IMR-90 (cell line): ENCODE results near the gene ADAM33. TPM values are rescaled to one million over a fixed set of nuclear protein-coding genes. Genes with fewer than 3 reads are reported as not detected.
A peak's percentile ranks its signal among the peaks of the same experiment; 100 is the strongest.

ENCODE experiments used
- ATAC-seq: fragments of 200-7000 bp; cut with Tn5 transposase; 2 replicates; pipeline ENCODE4 v1.9.1; 2020; ENCODE audit warnings: low read depth, mild to moderate bottlenecking, moderate library complexity
- BruUV-seq: library from RNA; stranded (reverse); fragments of 400-500 nt; replicated peaks from 2 replicates; lab custom pipeline; 2021; lab: Mats Ljungman, UMichigan
- CTCF ChIA-PET: fragments of 300-600 bp; formaldehyde crosslinking; extraction: SDS; loops from one replicate; lab custom pipeline; 2021; ENCODE audit warnings: antibody characterized with exemption; lab: Yijun Ruan, JAX
- POLR2A ChIA-PET: fragments of 300-600 bp; sonication (Branson Sonifier 250); formaldehyde crosslinking; loops from one replicate; lab custom pipeline; 2022; ENCODE audit warnings: antibody characterized with exemption; ENCODE audit not compliant: unreplicated experiment; lab: Charles Lee
- DNase-seq: peaks from one replicate; pipeline ENCODE4 v3.0.0; 2013
- H2AFZ ChIP-seq: replicated peaks from 2 replicates; pipeline ENCODE3; 2013; ENCODE audit warnings: low read length, mild to moderate bottlenecking; ENCODE audit not compliant: poor library complexity
- H2AK5ac ChIP-seq: 2 replicates; pipeline ENCODE4 v1.6.1; 2013; ENCODE audit warnings: low read depth, low read length, inconsistent platforms
- H2AK9ac ChIP-seq: replicated peaks from 2 replicates; pipeline ENCODE3; 2013; ENCODE audit warnings: mild to moderate bottlenecking, low read depth, low read length, moderate library complexity; ENCODE audit not compliant: poor library complexity
- H2BK120ac ChIP-seq: 2 replicates; pipeline ENCODE4 v1.6.1; 2013; ENCODE audit warnings: low read depth, low read length, inconsistent platforms
- H2BK15ac ChIP-seq: 3 replicates; pipeline ENCODE4 v1.6.1; 2013; ENCODE audit warnings: low read depth, low read length, inconsistent platforms
- H2BK20ac ChIP-seq: 2 replicates; pipeline ENCODE4 v1.6.1; 2013; ENCODE audit warnings: low read depth, mild to moderate bottlenecking, inconsistent platforms, low read length, moderate library complexity
- H2BK5ac ChIP-seq: 2 replicates; pipeline ENCODE4 v1.6.1; 2013; ENCODE audit warnings: mild to moderate bottlenecking, low read depth, low read length, inconsistent platforms; ENCODE audit not compliant: poor library complexity, severe bottlenecking
- H3K14ac ChIP-seq: replicated peaks from 2 replicates; pipeline ENCODE4 v1.6.1; 2013; ENCODE audit warnings: low read depth, low read length, inconsistent platforms
- H3K18ac ChIP-seq: 2 replicates; pipeline ENCODE4 v1.6.1; 2013; ENCODE audit warnings: low read depth, low read length, control low read depth
- H3K23ac ChIP-seq: 2 replicates; pipeline ENCODE4 v1.6.1; 2013; ENCODE audit warnings: low read depth, low read length, inconsistent platforms
- H3K27ac ChIP-seq: 2 replicates; pipeline ENCODE4 v1.5.1; 2013; ENCODE audit warnings: mild to moderate bottlenecking, control low read depth, low read length; ENCODE audit not compliant: insufficient read depth
- H3K27me3 ChIP-seq: 2 replicates; pipeline ENCODE4 v1.6.1; 2013; ENCODE audit warnings: low read length; ENCODE audit not compliant: control insufficient read depth, insufficient read depth
- H3K36me3 ChIP-seq: 2 replicates; pipeline ENCODE4 v1.6.1; 2013; ENCODE audit warnings: low read length, mixed read lengths; ENCODE audit not compliant: control insufficient read depth, insufficient read depth
- H3K4ac ChIP-seq: 2 replicates; pipeline ENCODE4 v1.6.1; 2013; ENCODE audit warnings: low read depth, low read length, inconsistent platforms
- H3K4me1 ChIP-seq: 2 replicates; pipeline ENCODE4 v1.6.1; 2013; ENCODE audit warnings: low read length, mixed read lengths; ENCODE audit not compliant: control insufficient read depth, insufficient read depth
- H3K4me2 ChIP-seq: 2 replicates; pipeline ENCODE4 v1.6.1; 2013; ENCODE audit warnings: low read depth, mild to moderate bottlenecking, control low read depth, low read length, moderate library complexity
- H3K4me3 ChIP-seq: 2 replicates; pipeline ENCODE4 v1.5.1; 2013; ENCODE audit warnings: low read depth, mild to moderate bottlenecking, control low read depth, low read length, moderate library complexity; ENCODE audit not compliant: insufficient read depth
- H3K56ac ChIP-seq: 2 replicates; pipeline ENCODE4 v1.6.1; 2013; ENCODE audit warnings: low read length, inconsistent platforms; ENCODE audit not compliant: insufficient read depth; ENCODE audit errors: extremely low read depth
- H3K79me1 ChIP-seq, 2 experiments: 2 replicates each; pipeline ENCODE4 v1.6.1; 2013; ENCODE audit warnings: low read length in 2 of 2, inconsistent platforms in 1 of 2, low read depth in 1 of 2
- H3K9ac ChIP-seq: 2 replicates; pipeline ENCODE4 v1.6.1; 2013; ENCODE audit warnings: low read depth, low read length, control low read depth
- H3K9me1 ChIP-seq: 2 replicates; pipeline ENCODE4 v1.6.1; 2013; ENCODE audit warnings: low read length, inconsistent platforms; ENCODE audit not compliant: insufficient read depth
- H3K9me3 ChIP-seq: 2 replicates; pipeline ENCODE4 v1.6.1; 2013; ENCODE audit warnings: low read length; ENCODE audit not compliant: control insufficient read depth, insufficient read depth
- H4K20me1 ChIP-seq: 2 replicates; pipeline ENCODE4 v1.6.1; 2013; ENCODE audit warnings: low read length, inconsistent platforms; ENCODE audit not compliant: insufficient read depth
- H4K5ac ChIP-seq: 2 replicates; pipeline ENCODE4 v1.6.1; 2013; ENCODE audit warnings: mild to moderate bottlenecking, low read depth, low read length, control low read depth
- H4K8ac ChIP-seq, 2 experiments: 2 replicates each; pipeline ENCODE4 v1.6.1; 2013; ENCODE audit warnings: low read depth in 2 of 2, low read length in 2 of 2, control low read depth in 1 of 2, inconsistent platforms in 1 of 2
- H4K91ac ChIP-seq: 2 replicates; pipeline ENCODE4 v1.6.1; 2013; ENCODE audit warnings: low read depth, low read length, inconsistent platforms; ENCODE audit not compliant: insufficient read depth
- BHLHE40 ChIP-seq: fragments of 150-350 bp; IDR thresholded peaks from 2 replicates; pipeline ENCODE4 v1.6.1; 2016; ENCODE audit warnings: mild to moderate bottlenecking, low read depth, low read length
- CEBPB ChIP-seq: IDR thresholded peaks from 2 replicates; pipeline ENCODE4 v1.6.1; 2012; ENCODE audit warnings: low read depth, low read length, improper control_type of control experiment
- MAFK ChIP-seq: IDR thresholded peaks from 2 replicates; pipeline ENCODE4 v1.6.1; 2012; ENCODE audit warnings: low read depth, low read length, improper control_type of control experiment
- MXI1 ChIP-seq: IDR thresholded peaks from 2 replicates; pipeline ENCODE4 v1.6.1; 2012; ENCODE audit warnings: low read depth, mild to moderate bottlenecking, low read length, moderate library complexity, borderline replicate concordance
- RCOR1 ChIP-seq: IDR thresholded peaks from 2 replicates; pipeline ENCODE4 v1.6.1; 2012; ENCODE audit warnings: mild to moderate bottlenecking, low read length, improper control_type of control experiment; ENCODE audit not compliant: insufficient replicate concordance
- SMC3 ChIP-seq: fragments of 150-350 bp; IDR thresholded peaks from 2 replicates; pipeline ENCODE4 v1.6.1; 2016; ENCODE audit warnings: low read depth, mild to moderate bottlenecking, antibody characterized with exemption, low read length, moderate library complexity
- WGBS, 2 experiments: methylation state at CpG; one replicate each; pipeline versions ENCODE4 v1.1.5 to v1.1.7; 2013; ENCODE audit warnings: missing lambda C conversion rate in 2 of 2; ENCODE audit not compliant: insufficient read length in 1 of 2; ENCODE audit errors: extremely low coverage in 2 of 2; 5-methylcytosine and 5-hydroxymethylcytosine counted together
- dilution Hi-C: fragments of 300-500 bp; cut with HindIII; formaldehyde crosslinking; loops from one replicate; pipeline ENCODE4 v1.14.3; 2018; ENCODE audit warnings: low sequenced_read_pairs; ENCODE audit not compliant: unreplicated experiment
- in situ Hi-C: fragments of 300-500 bp; cut with MboI; formaldehyde crosslinking; loops from 3 replicates; pipeline ENCODE4 v1.14.3; 2019; ENCODE audit warnings: low sequenced_read_pairs, inconsistent platforms, mixed read lengths
- intact Hi-C: fragments of 100-400 bp; cut with micrococcal nuclease; formaldehyde crosslinking; loops from 2 replicates; pipeline ENCODE4 v1.10.0; 2022
- polyA plus RNA-seq, 3 experiments: library from polyadenylated mRNA; depleted of rRNA; stranded (reverse); fragments of >200 nt; gene quantifications; 2 replicates each; pipeline ENCODE4 v1.2.3, GENCODE V29; 2012; ENCODE audit warnings: low replicate concordance in 1 of 3
- total RNA-seq: library from RNA; depleted of rRNA; stranded (reverse); fragments of >200 nt; gene quantifications from 2 replicates; pipeline ENCODE4 v1.2.3, GENCODE V29; 2012
- TF ChIP-seq, protein P1 (sequence below): fragments of 150-350 bp; IDR thresholded peaks from 2 replicates; pipeline ENCODE4 v1.6.1; 2016; ENCODE audit warnings: low read depth, mild to moderate bottlenecking, low read length, moderate library complexity, borderline replicate concordance

ADAM33 gene
- total and polyA plus RNA-seq, 2 of the 4 experiments (the other 2 are of a cell fraction), result 0.18 to 1.7 TPM

DNA sequence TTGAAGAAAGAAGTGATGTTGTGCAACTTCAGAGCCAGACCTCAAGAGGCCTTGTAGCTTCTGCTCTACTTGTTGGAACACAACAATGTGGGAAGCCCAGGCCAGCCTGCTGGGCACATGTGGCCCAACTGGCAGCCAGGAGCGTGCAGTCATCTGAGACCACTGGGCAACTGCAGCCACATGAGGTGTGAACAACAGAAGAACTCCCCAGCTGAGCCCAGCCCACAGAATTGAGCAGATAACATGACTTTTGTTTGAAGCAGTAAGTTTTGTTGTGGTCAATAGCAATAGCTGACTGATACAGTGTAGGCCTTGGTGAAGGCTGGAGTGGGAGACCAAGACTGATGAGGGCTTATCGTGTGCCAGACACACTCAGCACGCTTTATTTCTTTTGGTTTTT, 8.6 kb upstream of the ADAM33 start:
- no peak overlapping the region for H2BK15ac ChIP-seq
- H3K9me3 ChIP-seq, result no peaks in the 10 kb centered on the region
- in situ Hi-C loops (no loop called here), dilution Hi-C loops (no loop called here), intact Hi-C loops (no loop called here)
- H2AK5ac ChIP-seq, result no peak overlapping the region
- POLR2A ChIA-PET, result no interaction called here
- TF ChIP-seq, protein P1, sequence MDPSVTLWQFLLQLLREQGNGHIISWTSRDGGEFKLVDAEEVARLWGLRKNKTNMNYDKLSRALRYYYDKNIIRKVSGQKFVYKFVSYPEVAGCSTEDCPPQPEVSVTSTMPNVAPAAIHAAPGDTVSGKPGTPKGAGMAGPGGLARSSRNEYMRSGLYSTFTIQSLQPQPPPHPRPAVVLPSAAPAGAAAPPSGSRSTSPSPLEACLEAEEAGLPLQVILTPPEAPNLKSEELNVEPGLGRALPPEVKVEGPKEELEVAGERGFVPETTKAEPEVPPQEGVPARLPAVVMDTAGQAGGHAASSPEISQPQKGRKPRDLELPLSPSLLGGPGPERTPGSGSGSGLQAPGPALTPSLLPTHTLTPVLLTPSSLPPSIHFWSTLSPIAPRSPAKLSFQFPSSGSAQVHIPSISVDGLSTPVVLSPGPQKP, result no peak
- TF ChIP-seq CEBPB (peak; percentile 22; the same call in 1 of the 2 replicates), RCOR1 (no peak), BHLHE40 (no peak), SMC3 (no peak), MAFK (no peak), MXI1 (no peak)
- no peak overlapping the region for H3K56ac ChIP-seq
- peaks cover 13% of the 10 kb centered on the region for H3K9me1 ChIP-seq
- no peak overlapping the region for H4K5ac ChIP-seq
- H2BK5ac ChIP-seq, result no peak overlapping the region
- H3K27me3 ChIP-seq, result peaks cover 7% of the 10 kb centered on the region; the same call in 1 of the 2 replicates
- CTCF ChIA-PET, result no interaction called here
- peaks cover 12% of the 10 kb centered on the region for H3K4me1 ChIP-seq
- H3K4me2 ChIP-seq, result no peak overlapping the region
- no TSS peak for BruUV-seq
- no peak overlapping the region for H4K91ac ChIP-seq
- no peak overlapping the region for H2BK20ac ChIP-seq
- no peak overlapping the region for H3K4ac ChIP-seq
- H2AFZ ChIP-seq, result no peak overlapping the region
- no peak overlapping the region for H3K23ac ChIP-seq
- H2BK120ac ChIP-seq, result no peak overlapping the region
- H2AK9ac ChIP-seq, result no peak overlapping the region
- H3K4me3 ChIP-seq, result no peak overlapping the region
- ATAC-seq, result no peak
- DNase-seq, result no peak
- no peak overlapping the region for H3K9ac ChIP-seq
- H4K20me1 ChIP-seq, result no peaks in the 10 kb centered on the region
- no peak overlapping the region for H3K18ac ChIP-seq
- no peak overlapping the region for H3K27ac ChIP-seq
- no peak overlapping the region for H4K8ac ChIP-seq
- H3K36me3 ChIP-seq, result no peaks in the 10 kb centered on the region
- WGBS, 2 experiments, result no CpG with 5 or more reads among the region's 3 CpGs
- no peak overlapping the region for H3K14ac ChIP-seq
- no peaks in the 10 kb centered on the region for H3K79me1 ChIP-seq
